H9 (cell line): Measurements from ENCODE around the gene KRT1. TPM values are rescaled to one million over a fixed set of nuclear protein-coding genes. Genes with fewer than 3 reads are reported as not detected.

Experiments used
- DNase-seq: peaks from one replicate; pipeline ENCODE4 v3.0.0-alpha.2; 2017
- H2AFZ ChIP-seq: one replicate; pipeline ENCODE4 v1.6.1; 2013; ENCODE audit warnings: mild to moderate bottlenecking, low read length, control low read depth, moderate library complexity
- H2AK5ac ChIP-seq: 2 replicates; pipeline ENCODE4 v1.6.1; 2013; ENCODE audit warnings: low read length, control low read depth, mixed read lengths; ENCODE audit not compliant: insufficient read length
- H2BK120ac ChIP-seq: one replicate; pipeline ENCODE4 v1.6.1; 2013; ENCODE audit warnings: low read depth, mild to moderate bottlenecking, low read length, control low read depth, inconsistent platforms; ENCODE audit not compliant: poor library complexity, severe bottlenecking
- H2BK12ac ChIP-seq: 2 replicates; pipeline ENCODE4 v1.6.1; 2013; ENCODE audit warnings: low read length, control low read depth, mixed read lengths, low read depth; ENCODE audit not compliant: insufficient read length
- H2BK15ac ChIP-seq: 2 replicates; pipeline ENCODE4 v1.6.1; 2013; ENCODE audit warnings: low read depth, low read length, control low read depth
- H2BK20ac ChIP-seq: one replicate; pipeline ENCODE4 v1.6.1; 2013; ENCODE audit warnings: low read depth, mild to moderate bottlenecking, low read length, control low read depth, inconsistent platforms; ENCODE audit not compliant: poor library complexity, severe bottlenecking
- H2BK5ac ChIP-seq: 2 replicates; pipeline ENCODE4 v1.6.1; 2013; ENCODE audit warnings: low read length, control low read depth, mixed read lengths; ENCODE audit not compliant: insufficient read length
- H3K14ac ChIP-seq: 2 replicates; pipeline ENCODE4 v1.6.1; 2013; ENCODE audit warnings: low read length, control low read depth; ENCODE audit not compliant: insufficient read depth
- H3K18ac ChIP-seq: 2 replicates; pipeline ENCODE4 v1.6.1; 2013; ENCODE audit warnings: low read depth, mild to moderate bottlenecking, mixed read lengths, low read length, control low read depth; ENCODE audit not compliant: insufficient read length
- H3K23ac ChIP-seq: 2 replicates; pipeline ENCODE4 v1.6.1; 2013; ENCODE audit warnings: low read length, control low read depth, mixed read lengths, low read depth; ENCODE audit not compliant: insufficient read length
- H3K23me2 ChIP-seq: 2 replicates; pipeline ENCODE4 v1.6.1; 2013; ENCODE audit warnings: low read depth, mild to moderate bottlenecking, mixed read lengths, low read length, control low read depth; ENCODE audit not compliant: insufficient read length, poor library complexity, severe bottlenecking
- H3K27ac ChIP-seq: 2 replicates; pipeline ENCODE4 v1.5.1; 2013; ENCODE audit warnings: low read length, control low read depth, mixed read lengths, low read depth; ENCODE audit not compliant: insufficient read length
- H3K27me3 ChIP-seq: 2 replicates; pipeline ENCODE4 v1.6.1; 2013; ENCODE audit warnings: low read length, control low read depth, inconsistent platforms; ENCODE audit not compliant: insufficient read depth
- H3K4ac ChIP-seq: 2 replicates; pipeline ENCODE4 v1.6.1; 2013; ENCODE audit warnings: low read depth, mild to moderate bottlenecking, control low read depth, inconsistent platforms, low read length, moderate library complexity
- H3K4me1 ChIP-seq: 2 replicates; pipeline ENCODE4 v1.6.1; 2013; ENCODE audit warnings: low read length, control low read depth, inconsistent platforms; ENCODE audit not compliant: insufficient read depth
- H3K4me2 ChIP-seq: 2 replicates; pipeline ENCODE4 v1.6.1; 2013; ENCODE audit warnings: low read length, control low read depth, mixed read lengths; ENCODE audit not compliant: insufficient read length, insufficient read depth
- H3K56ac ChIP-seq: 2 replicates; pipeline ENCODE4 v1.6.1; 2013; ENCODE audit warnings: low read depth, mild to moderate bottlenecking, mixed read lengths, low read length, control low read depth; ENCODE audit not compliant: insufficient read length
- H3K79me1 ChIP-seq: 2 replicates; pipeline ENCODE4 v1.6.1; 2013; ENCODE audit warnings: low read depth, mild to moderate bottlenecking, moderate library complexity, low read length, control low read depth, inconsistent platforms; ENCODE audit not compliant: insufficient read depth, poor library complexity, severe bottlenecking
- H3K79me2 ChIP-seq: 2 replicates; pipeline ENCODE4 v1.6.1; 2013; ENCODE audit warnings: low read length, control low read depth, inconsistent platforms; ENCODE audit not compliant: insufficient read depth
- H3K9ac ChIP-seq: 2 replicates; pipeline ENCODE4 v1.6.1; 2013; ENCODE audit warnings: low read length, control low read depth, mixed read lengths; ENCODE audit not compliant: insufficient read length; ENCODE audit errors: extremely low read depth
- H3K9me3 ChIP-seq: one replicate; pipeline ENCODE4 v1.6.1; 2013; ENCODE audit warnings: low read depth, low read length, inconsistent platforms; ENCODE audit not compliant: control insufficient read depth
- H3T11ph ChIP-seq: one replicate; pipeline ENCODE4 v1.6.1; 2013; ENCODE audit warnings: mild to moderate bottlenecking, low read length, control low read depth, inconsistent platforms
- H4K20me1 ChIP-seq: one replicate; pipeline ENCODE4 v1.6.1; 2013; ENCODE audit not compliant: control insufficient read depth, insufficient read length, insufficient read depth
- H4K5ac ChIP-seq: 2 replicates; pipeline ENCODE4 v1.6.1; 2013; ENCODE audit warnings: low read depth, mild to moderate bottlenecking, mixed read lengths, low read length, control low read depth; ENCODE audit not compliant: insufficient read length
- H4K8ac ChIP-seq: replicated peaks from 2 replicates; pipeline ENCODE4 v1.6.1; 2013; ENCODE audit warnings: low read length, control low read depth, mixed read lengths, low read depth; ENCODE audit not compliant: insufficient read length
- H4K91ac ChIP-seq: 2 replicates; pipeline ENCODE4 v1.6.1; 2013; ENCODE audit warnings: low read depth, mild to moderate bottlenecking, moderate library complexity, mixed read lengths, low read length, control low read depth; ENCODE audit not compliant: insufficient read length
- H3K27ac Mint-ChIP-seq, 3 experiments: 2 replicates in 2 of 3; 3 replicates in 1 of 3; pipeline ENCODE4 v1.8.0; 2020 to 2021; ENCODE audit warnings: mixed read lengths in 3 of 3, mild to moderate bottlenecking in 1 of 3, moderate library complexity in 1 of 3
- H3K27me3 Mint-ChIP-seq: 2 replicates; pipeline ENCODE4 v1.8.0; 2021; ENCODE audit warnings: low read depth, mild to moderate bottlenecking, moderate library complexity, mixed read lengths
- H3K36me3 Mint-ChIP-seq, 3 experiments: 2 replicates in 2 of 3; 3 replicates in 1 of 3; pipeline ENCODE4 v1.8.0; 2020 to 2021; ENCODE audit warnings: low read depth in 3 of 3, mixed read lengths in 3 of 3; ENCODE audit not compliant: insufficient read depth in 1 of 3
- H3K4me1 Mint-ChIP-seq, 2 experiments: 2 replicates each; pipeline ENCODE4 v1.8.0; 2020; ENCODE audit warnings: mixed read lengths in 2 of 2
- H3K4me3 Mint-ChIP-seq, 2 experiments: 2 replicates in 1 of 2; 3 replicates in 1 of 2; pipeline ENCODE4 v1.8.0; 2020 to 2021; ENCODE audit warnings: mild to moderate bottlenecking in 2 of 2, mixed read lengths in 2 of 2, moderate library complexity in 1 of 2
- H3K9me3 Mint-ChIP-seq, 2 experiments: 2 replicates in 1 of 2; 3 replicates in 1 of 2; pipeline ENCODE4 v1.8.0; 2020; ENCODE audit warnings: mild to moderate bottlenecking in 2 of 2, mixed read lengths in 2 of 2, moderate library complexity in 1 of 2
- WGBS: extraction: QIAGEN DNeasy Blood & Tissue Kit; methylation state at CpG from one replicate; pipeline ENCODE4 v1.1.7; 2013; ENCODE audit warnings: missing lambda C conversion rate, low lambda C conversion rate, mixed read lengths; ENCODE audit not compliant: insufficient read length; ENCODE audit errors: extremely low coverage; 5-methylcytosine and 5-hydroxymethylcytosine counted together
- total RNA-seq: library from RNA; stranded (reverse); gene quantifications from 2 replicates; pipeline ENCODE4 v1.2.1, GENCODE V29; 2021
- TF ChIP-seq, protein P1 (sequence below): fragments of 200-600 bp; sonication (generic); conservative IDR thresholded peaks from 3 replicates; pipeline ENCODE4 v1.8.0; 2021; ENCODE audit warnings: antibody characterized with exemption, mild to moderate bottlenecking

KRT1 gene
- total RNA-seq, 1 experiment from 2014 or later = not detected

DNA sequence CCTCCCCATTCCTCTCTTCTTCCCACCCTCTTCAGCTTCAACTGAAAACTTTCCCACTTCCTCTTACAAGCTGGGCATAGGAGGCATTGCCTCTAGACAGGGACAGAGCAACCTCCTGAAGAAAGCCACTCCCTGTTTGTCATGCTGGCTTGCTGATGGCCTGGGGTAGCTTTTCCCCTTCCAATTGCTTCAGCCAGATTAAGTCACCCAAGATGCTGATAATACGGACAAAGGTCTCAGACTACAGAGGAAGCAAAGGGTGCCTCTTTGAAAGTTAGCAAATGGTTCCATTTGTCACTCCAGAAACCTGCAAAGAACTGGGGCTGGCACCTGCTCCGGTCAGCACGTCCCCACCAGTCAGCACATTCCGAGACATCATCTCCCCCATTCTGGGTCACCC is 34.2 kb downstream of the KRT1 start:
- no peak overlapping the region for H3K56ac ChIP-seq
- H2BK120ac ChIP-seq = no peak overlapping the region
- no peaks in the 10 kb centered on the region for H3K79me2 ChIP-seq
- H3K23ac ChIP-seq = no peak overlapping the region
- H3K4me2 ChIP-seq = no peak overlapping the region
- no peak overlapping the region for H2BK5ac ChIP-seq
- H2AK5ac ChIP-seq = no peak overlapping the region
- no peak overlapping the region for H4K5ac ChIP-seq
- TF ChIP-seq, protein P1, sequence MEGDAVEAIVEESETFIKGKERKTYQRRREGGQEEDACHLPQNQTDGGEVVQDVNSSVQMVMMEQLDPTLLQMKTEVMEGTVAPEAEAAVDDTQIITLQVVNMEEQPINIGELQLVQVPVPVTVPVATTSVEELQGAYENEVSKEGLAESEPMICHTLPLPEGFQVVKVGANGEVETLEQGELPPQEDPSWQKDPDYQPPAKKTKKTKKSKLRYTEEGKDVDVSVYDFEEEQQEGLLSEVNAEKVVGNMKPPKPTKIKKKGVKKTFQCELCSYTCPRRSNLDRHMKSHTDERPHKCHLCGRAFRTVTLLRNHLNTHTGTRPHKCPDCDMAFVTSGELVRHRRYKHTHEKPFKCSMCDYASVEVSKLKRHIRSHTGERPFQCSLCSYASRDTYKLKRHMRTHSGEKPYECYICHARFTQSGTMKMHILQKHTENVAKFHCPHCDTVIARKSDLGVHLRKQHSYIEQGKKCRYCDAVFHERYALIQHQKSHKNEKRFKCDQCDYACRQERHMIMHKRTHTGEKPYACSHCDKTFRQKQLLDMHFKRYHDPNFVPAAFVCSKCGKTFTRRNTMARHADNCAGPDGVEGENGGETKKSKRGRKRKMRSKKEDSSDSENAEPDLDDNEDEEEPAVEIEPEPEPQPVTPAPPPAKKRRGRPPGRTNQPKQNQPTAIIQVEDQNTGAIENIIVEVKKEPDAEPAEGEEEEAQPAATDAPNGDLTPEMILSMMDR = no peak
- H3K27ac ChIP-seq = no peak overlapping the region
- no peaks in the 10 kb centered on the region for H3K27me3 ChIP-seq
- no peak overlapping the region for H2AFZ ChIP-seq
- H2BK20ac ChIP-seq = no peak overlapping the region
- no peak overlapping the region for H2BK15ac ChIP-seq
- no peaks in the 10 kb centered on the region for H3K79me1 ChIP-seq
- H4K8ac ChIP-seq = no peak overlapping the region
- Mint-ChIP-seq H3K4me3 (no peak overlapping the region), H3K4me1 (peaks cover 0 to 2% of the 10 kb centered on the region in 2 experiments; a peak in 1 of 4 replicates), H3K9me3 (no peaks in the 10 kb centered on the region), H3K36me3 (no peaks in the 10 kb centered on the region), H3K27ac (no peak overlapping the region), H3K27me3 (peaks cover 27% of the 10 kb centered on the region)
- WGBS = no CpG with 5 or more reads among the region's 4 CpGs
- H4K91ac ChIP-seq = no peak overlapping the region
- no peak overlapping the region for H3K14ac ChIP-seq
- no peaks in the 10 kb centered on the region for H4K20me1 ChIP-seq
- no peaks in the 10 kb centered on the region for H3K4me1 ChIP-seq
- H2BK12ac ChIP-seq = no peak overlapping the region
- H3K4ac ChIP-seq = no peak overlapping the region
- DNase-seq = peak; percentile 19
- H3K18ac ChIP-seq = no peak overlapping the region
- no peak overlapping the region for H3T11ph ChIP-seq
- H3K9me3 ChIP-seq = no peaks in the 10 kb centered on the region
- H3K23me2 ChIP-seq = no peaks in the 10 kb centered on the region
- H3K9ac ChIP-seq = no peak overlapping the region
